Caki2 (cell line): ENCODE data around the gene MORF4L2. TPM values are rescaled to one million over a fixed set of nuclear protein-coding genes. Genes with fewer than 3 reads are reported as not detected.

ENCODE experiments used
- DNase-seq: peaks from one replicate; pipeline ENCODE4 v3.0.0-alpha.2; 2015; ENCODE audit warnings: low read depth
- in situ Hi-C: cut with HindIII; loops from 2 replicates; pipeline ENCODE4 v1.10.0; 2016; ENCODE audit warnings: low sequenced_read_pairs, low pct_unique_long_range_greater_than_20kb, mixed read lengths
- total RNA-seq: library from RNA; depleted of rRNA; stranded (reverse); fragments of >200 nt; shearing (Covaris generic); gene quantifications from 2 replicates; pipeline ENCODE4 v1.2.3, GENCODE V29; 2014; ENCODE audit warnings: low replicate concordance; rRNA removed

MORF4L2 gene, protein sequence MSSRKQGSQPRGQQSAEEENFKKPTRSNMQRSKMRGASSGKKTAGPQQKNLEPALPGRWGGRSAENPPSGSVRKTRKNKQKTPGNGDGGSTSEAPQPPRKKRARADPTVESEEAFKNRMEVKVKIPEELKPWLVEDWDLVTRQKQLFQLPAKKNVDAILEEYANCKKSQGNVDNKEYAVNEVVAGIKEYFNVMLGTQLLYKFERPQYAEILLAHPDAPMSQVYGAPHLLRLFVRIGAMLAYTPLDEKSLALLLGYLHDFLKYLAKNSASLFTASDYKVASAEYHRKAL
- 831 and 930 TPM in 2 replicates for total RNA-seq

DNA sequence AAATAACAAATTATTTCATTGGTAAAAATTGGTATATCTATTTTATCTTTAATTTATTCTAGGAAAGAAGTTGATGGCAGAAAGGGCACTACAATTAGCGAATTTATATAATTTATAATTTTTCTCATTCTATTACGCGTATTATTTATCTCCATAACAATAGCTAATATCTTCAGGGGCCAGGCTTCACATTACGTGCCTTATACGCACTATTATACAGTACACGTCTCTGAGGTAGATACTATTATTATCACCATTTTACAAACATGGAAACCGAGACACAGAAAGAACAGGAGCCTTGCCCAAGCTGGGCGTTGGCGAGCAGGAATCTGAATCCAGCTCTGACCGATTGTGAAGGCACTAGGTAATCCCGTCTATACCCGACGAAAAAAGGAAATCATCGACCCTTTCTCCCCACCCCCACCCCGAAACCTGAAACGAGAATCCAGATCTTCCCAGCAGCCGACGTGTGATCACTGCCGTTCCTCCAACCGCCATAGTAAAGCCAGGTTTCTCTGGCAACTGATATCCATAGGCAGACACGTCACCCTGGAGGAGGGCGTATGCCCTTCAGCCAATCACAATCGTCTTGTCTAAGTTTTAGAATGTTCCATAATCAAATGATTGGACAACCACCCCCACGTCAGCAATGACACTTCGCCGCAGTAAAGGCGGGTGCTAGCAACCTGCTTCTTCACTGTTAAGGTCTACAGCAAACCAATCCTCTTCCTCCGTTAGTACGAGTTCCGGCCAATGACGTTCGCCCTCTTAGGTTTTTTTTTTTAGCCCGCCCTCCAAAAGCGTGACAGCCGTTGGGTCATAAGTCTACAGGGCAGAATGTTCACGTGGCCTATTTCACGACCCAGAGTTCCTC is at the start of gene MORF4L2:
Gene MORF4L2, minus strand, starts transcription at position 501 of the 874 bp plus-strand sequence. CDS start 9,672 bp downstream, outside the sequence.
- DNase-seq = peak; percentile 99
- in situ Hi-C loops = no loop called here

DNA sequence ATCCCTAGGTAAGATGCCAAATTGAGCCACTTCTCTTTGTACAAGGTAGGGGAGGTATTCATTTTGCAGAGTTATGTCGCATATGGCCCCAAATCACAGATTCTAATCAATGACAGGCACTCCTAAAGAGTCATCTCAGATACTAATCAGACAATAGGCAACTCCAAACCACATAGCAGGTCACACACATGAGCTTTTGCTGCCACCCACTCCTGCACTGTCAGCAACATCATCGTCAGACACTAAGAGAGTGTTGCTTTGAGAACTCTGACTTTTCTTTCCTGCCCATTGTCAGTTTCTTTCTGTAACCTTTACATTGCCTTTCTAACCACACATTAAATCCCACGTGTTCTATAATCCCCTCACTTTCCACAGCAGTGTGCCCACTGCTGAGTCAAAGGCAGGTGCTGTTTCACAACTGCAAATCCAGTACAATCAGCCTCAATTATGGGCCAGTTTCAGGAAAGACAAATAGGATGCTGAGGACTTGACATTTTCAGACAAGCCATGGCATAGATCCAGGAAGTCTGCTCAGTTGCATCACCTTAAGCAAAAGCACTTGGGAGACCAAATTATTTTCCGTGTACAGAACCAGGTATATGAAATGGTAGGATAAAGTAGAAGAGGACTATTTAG is 47.7 kb upstream of the MORF4L2 start:
- in situ Hi-C loops = no loop called here
- no peak for DNase-seq

- in situ Hi-C loops = no loop called here
- no peak for DNase-seq
These were observed 46.5 kb upstream of the MORF4L2 start for GRCh38 chrX:103733017-103733416.

- DNase-seq = no peak
- in situ Hi-C loops = no loop called here
These were observed 44.4 kb upstream of the MORF4L2 start for GRCh38 chrX:103730796-103731493.

DNA sequence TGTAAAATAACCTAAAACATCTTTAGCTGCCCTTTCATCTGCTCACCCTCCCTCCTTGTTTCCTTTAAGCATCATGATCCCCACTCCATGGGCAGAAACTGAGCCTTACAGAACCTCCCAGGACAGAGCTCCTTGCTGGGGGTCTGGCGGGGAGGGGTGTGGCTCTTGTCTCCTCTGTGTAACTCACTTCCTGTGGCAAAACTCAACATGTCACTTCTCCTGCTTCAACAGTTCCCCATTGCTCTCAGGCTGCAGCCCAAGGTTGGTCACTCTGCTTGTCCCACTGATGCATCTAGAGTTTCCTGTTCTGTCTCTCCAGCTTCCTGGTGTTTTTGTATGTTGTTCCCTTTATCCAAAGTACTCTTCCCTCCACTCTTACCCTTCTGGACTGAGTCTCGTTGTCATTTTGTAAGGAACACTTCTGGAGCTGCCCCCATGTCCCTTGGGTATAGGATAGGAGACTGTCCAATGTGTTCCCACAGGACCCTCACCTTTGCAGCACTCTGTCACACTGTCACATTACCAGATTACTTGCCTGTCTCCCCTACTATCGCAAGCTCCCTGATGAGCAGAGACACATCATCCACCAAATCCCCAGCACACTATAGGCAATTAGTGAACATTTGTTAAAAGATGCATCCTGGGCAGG is 43.8 kb upstream of the MORF4L2 start:
- DNase-seq = no peak
- in situ Hi-C loops = no loop called here

DNA sequence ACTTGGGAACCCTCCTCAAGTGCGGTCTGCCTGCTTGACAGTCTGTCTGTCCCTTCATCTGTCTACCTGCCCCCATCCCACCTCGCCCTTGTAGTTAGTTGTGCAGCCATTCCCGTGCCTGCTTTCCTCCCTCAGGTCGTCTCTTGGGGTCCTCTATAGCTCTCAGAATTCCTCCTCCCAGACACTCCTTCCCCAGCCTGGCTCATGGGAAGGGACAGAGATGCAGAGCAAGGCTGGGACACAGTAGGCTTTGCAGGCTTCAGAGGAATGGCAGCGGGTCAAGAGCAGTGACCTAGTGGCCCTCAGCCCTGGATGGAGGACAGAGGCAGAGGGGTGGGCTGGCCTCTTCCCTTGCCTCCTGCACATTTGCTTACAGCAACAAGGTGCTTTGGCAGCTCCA is 42.5 kb upstream of the MORF4L2 start:
- DNase-seq = no peak
- in situ Hi-C loops = no loop called here

- in situ Hi-C loops = no loop called here
- DNase-seq = no peak
These were observed 40.6 kb upstream of the MORF4L2 start for GRCh38 chrX:103727115-103727514.

- DNase-seq = no peak
- in situ Hi-C loops = no loop called here
These were observed 40.0 kb upstream of the MORF4L2 start for GRCh38 chrX:103726477-103726876.

- in situ Hi-C loops = no loop called here
These were observed 36.0 kb upstream of the MORF4L2 start for GRCh38 chrX:103722505-103722904.

DNA sequence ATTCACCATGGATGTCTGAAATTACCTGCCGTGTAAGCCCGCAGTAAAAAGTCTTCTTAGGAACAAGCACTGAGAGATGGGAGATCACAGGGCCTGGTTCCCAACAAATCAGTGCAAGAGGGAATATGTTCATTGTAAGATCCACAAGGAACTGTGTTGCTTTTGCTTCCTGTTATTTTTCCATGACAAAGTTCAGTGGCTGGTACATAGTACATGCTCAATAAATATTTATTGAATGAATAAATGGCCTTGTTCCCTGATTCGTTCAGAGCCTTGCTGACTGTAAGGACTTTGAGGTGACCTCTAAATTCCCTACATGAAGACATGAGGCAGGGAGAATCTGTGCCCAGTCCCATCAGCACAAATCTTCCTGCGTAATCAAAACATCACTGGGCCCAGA is 31.6 kb upstream of the MORF4L2 start:
- in situ Hi-C loops = no loop called here
- no peak for DNase-seq

More at GRCh38 chrX:103722505-103722904, 36.0 kb upstream of the MORF4L2 start:
- DNase-seq = no peak

DNA sequence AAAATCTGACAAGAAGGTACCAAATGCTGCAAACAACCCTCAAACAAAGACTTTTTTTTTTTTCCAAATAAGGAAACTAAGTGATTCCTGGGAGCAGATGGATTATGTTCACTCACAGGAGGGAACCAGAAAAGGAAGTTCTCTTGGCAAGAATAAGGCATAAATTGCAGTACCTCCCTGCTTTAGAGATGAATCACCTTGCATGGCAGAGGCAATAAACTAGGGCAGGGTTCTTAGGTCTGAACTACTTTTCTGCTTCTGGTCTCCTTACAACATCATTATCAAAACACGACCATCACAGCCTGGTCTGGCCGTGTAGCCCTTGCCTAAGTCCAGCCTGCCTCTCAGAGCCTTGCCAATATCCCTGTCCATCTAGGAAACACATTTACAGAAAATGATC is 30.5 kb upstream of the MORF4L2 start:
- in situ Hi-C loops = no loop called here
- DNase-seq = no peak

DNA sequence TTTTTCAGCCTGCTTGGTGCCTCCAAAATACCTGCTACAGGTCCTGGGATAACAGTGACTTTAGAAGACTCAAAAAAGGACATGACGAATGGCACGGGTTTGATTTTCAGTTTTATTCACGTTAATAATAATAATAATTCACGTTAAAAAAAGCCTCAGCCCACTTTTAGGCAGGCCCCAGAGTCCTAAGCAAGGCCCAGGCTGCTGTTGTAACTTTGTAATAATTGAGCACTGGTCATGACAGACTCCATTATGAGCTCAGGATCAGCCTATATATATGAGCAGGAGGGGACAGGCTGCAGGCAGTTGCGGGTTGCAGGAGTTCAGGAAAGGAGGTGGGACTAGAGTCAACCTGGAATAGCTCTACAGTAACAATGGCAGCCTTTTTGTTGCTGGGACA is 24.1 kb upstream of the MORF4L2 start, which contains the start of gene TMEM31:
Gene TMEM31, plus strand, starts transcription at position 301 of the 400 bp plus-strand sequence. CDS start 1,350 bp downstream, outside the sequence.
- in situ Hi-C loops = no loop called here
- DNase-seq = no peak

GRCh38 chrX:103704863-103705262 is 18.4 kb upstream of the MORF4L2 start:
- no peak for DNase-seq
- in situ Hi-C loops = no loop called here

GRCh38 chrX:103699243-103699642 is 12.7 kb upstream of the MORF4L2 start:
- DNase-seq = no peak
- in situ Hi-C loops = no loop called here

DNA sequence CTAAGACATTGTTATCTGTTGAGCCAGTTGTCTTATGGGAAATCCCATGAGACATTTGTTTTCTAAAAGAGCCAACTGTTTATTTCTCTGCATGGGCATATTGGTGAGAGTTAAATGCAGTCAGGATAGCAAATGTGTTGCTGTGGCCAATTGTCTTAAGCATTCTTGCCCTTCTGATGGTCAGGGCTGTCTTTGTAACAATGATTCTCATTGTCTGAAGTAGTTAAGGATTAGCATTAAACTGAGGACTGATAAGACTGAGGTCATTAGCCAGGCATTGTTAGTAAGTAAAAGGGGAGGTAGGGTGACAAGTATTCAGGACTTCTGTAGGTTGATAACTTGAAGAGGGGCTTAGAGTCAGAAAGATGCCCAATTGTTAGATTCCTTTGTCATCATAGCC is 11.2 kb upstream of the MORF4L2 start:
- in situ Hi-C loops = no loop called here
- DNase-seq = no peak

DNA sequence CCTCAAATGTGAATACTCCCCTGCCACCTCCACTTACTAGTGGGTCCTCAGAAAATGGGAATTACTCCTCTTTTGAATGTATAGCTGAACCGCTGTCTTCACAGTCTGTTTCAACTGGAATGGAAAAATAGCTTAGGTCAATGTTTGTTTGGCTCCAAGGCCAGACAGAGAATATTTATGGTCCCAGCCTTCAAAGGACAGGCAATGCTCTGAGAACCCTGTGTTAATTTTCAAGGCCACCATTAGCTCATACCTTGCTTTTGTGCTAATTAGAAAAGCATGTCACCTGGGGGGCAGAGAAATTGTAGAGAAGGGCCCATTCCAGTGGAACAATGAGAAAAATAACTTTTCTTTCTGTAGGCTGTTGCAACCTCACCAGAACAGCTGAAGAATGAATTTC is 4.6 kb upstream of the MORF4L2 start:
- in situ Hi-C loops = no loop called here
- DNase-seq = no peak

DNA sequence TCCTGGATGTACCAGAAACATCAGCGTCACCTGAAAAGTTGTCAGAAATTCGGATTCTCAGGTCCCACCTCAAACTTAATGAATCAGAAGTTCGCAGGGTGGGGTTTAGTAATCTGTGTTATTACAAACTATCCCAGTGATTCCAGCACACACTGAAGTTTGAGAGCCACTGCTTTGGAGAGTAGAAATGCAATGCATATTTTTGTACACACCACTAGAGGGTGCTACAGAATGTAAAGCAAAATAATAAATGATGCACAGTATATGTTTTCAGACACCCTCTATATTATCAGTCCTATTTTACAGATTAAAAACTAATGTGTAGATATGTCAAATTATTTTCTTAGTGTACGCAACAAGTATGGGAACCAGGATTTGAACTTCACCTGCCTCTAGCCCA is 2.4 kb upstream of the MORF4L2 start:
- in situ Hi-C loops = no loop called here
- DNase-seq = peak; percentile 27

DNA sequence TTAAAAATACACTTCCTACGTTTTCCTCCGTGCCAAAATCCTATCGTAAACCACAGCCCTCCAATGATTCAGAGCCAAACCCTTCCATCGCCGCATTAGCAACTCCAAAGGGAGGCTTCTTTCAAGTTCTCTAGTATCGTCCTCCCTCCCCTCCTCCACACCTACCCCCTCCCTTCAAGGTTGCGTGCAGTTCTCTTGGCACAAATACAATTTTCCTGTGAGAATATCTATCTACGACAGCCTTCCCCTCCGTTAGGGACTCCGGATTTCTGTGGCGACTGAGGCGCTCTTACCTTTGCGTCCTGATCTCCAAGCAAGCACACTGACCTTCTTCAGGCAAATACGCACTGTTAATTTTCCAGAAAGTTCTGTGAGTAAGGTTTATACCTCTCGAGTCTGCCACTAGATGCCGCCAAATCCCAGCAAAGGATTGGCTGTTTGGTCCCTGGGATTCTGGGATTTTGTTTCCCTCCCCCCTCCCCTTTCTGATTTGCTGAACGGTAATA is 1.2 kb upstream of the MORF4L2 start:
- peak; percentile 72 for DNase-seq
- in situ Hi-C loops = no loop called here
